Thyroid gland (tissue), 4 donors: ENCODE measurements around the gene DOLPP1.

Experiments used
- CTCF ChIP-seq, 6 experiments: fragments of 200-600 bp in 3 of 6; fragments of 450-650 bp in 3 of 6; sonication (generic) in 3 of 6; IDR thresholded peaks; one replicate each; pipeline ENCODE4 v1.5.1; 2016 to 2019; ENCODE audit warnings: antibody characterized with exemption in 6 of 6, mild to moderate bottlenecking in 2 of 6, inconsistent platforms in 1 of 6, moderate library complexity in 1 of 6
- POLR2A ChIP-seq, 2 donors: fragments of 450-650 bp; IDR thresholded peaks; one replicate each; pipeline ENCODE4 v1.6.1; 2017; ENCODE audit warnings: antibody characterized with exemption in 2 of 2, mild to moderate bottlenecking in 2 of 2, moderate library complexity in 1 of 2

GRCh38 chr9:129100383-129101169, 19.7 kb downstream of the DOLPP1 start:
- TF ChIP-seq CTCF (IDR thresholded peaks at IDR 0.05) (no peak), POLR2A (IDR thresholded peaks at IDR 0.05) (no peak)
